ENCODE results near the gene RANBP9.
A peak's percentile ranks its signal among the peaks of the same experiment; 100 is the strongest.

RANBP9 gene

DNA sequence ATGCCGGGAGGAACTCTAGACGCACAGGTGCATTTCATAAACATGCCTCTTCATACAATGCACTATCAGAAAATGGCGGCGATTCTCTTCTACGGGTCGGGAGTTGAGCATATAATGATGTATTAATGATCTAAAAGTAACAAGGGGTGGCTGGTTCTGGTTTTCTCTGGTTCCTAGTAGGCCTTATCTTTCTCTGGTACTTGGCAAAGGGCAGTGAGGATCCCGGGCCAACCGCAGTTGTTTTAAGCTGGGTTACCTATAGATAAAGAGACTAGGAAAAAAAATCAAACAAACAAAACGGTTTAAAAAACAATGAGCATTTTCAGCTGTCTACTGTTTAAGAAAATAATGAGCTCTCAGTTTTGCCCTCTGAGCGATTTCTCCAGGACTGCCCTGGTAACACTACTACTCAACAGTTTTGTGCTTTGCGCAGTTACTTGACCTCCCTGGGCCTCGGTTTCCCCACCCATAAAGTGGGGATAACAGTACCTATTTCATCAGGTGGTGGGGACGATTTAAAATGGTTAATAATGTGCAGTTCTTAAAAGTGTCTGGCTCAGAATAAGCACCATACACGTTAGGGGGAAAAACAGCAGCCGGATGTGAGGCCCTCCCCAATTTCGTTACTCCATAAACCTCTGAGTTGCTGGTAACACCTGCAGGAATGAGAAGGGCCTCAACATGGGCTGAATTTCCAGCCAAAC lies 138.5 kb downstream of the RANBP9 start:
- Histone ChIP-seq H2BK5ac (ENCODE audit: low read length) (no peak overlapping the region), H3K4ac (ENCODE audit: low read length) (no peak overlapping the region), H3K9ac (ENCODE audit: low read depth, low read length, poor library complexity) (no peak overlapping the region), H3K27ac (replicated peaks; ENCODE audit: low read length) (peak overlapping the region; percentile 96), H2BK12ac (ENCODE audit: low read length) (no peak overlapping the region), H4K8ac (ENCODE audit: low read depth, low read length) (no peak overlapping the region), H3K4me2 (ENCODE audit: insufficient read depth, low read length, poor library complexity, severe bottlenecking) (peak overlapping the region; percentile 56), H3K79me1 (ENCODE audit: low read depth, low read length) (no peaks in the 10 kb centered on the region), H3K27me3 (ENCODE audit: control insufficient read depth in 3 of 3, insufficient read depth in 3 of 3, low read depth in 1 of 3, low read length in 3 of 3) (peaks cover 0 to 8% (median 0%) of the 10 kb centered on the region in 3 experiments), H3K36me3 (replicated peaks in 1 of 2; ENCODE audit: control insufficient read depth in 2 of 2, insufficient read depth in 2 of 2, low read length in 2 of 2) (no peaks in the 10 kb centered on the region), H2AFZ (ENCODE audit: low read length) (peak overlapping the region; percentile 99), H3K23ac (ENCODE audit: low read depth, low read length, poor library complexity) (no peak overlapping the region), H2BK15ac (ENCODE audit: low read length) (no peak overlapping the region), H2AK5ac (ENCODE audit: low read depth, low read length) (no peak overlapping the region), H3K18ac (ENCODE audit: low read length) (no peak overlapping the region), H4K91ac (ENCODE audit: low read depth, low read length, poor library complexity) (no peak overlapping the region), H3K14ac (ENCODE audit: low read length) (no peak overlapping the region), H3K4me1 (ENCODE audit: control insufficient read depth in 2 of 2, insufficient read depth in 1 of 2, low read depth in 1 of 2, low read length in 2 of 2) (peaks cover 3 to 4% of the 10 kb centered on the region in 2 donors), H2BK120ac (ENCODE audit: low read depth, low read length) (no peak overlapping the region), H3K4me3 (ENCODE audit: low read length in 2 of 2) (peak overlapping the region in 1 of 2 donors; percentile 79), H3K9me3 (replicated peaks in 1 of 2; ENCODE audit: control insufficient read depth in 2 of 2, insufficient read depth in 1 of 2, low read depth in 1 of 2, low read length in 2 of 2) (peaks cover 0 to 3% of the 10 kb centered on the region in 2 donors)
- no peak for DNase-seq (ENCODE audit: low spot score)
- no CpG with 5 or more reads among the region's 16 CpGs for WGBS, 2 donors (ENCODE audit: extremely low coverage in 2 of 2, insufficient read length in 2 of 2, insufficient replicate concordance in 1 of 2)

DNA sequence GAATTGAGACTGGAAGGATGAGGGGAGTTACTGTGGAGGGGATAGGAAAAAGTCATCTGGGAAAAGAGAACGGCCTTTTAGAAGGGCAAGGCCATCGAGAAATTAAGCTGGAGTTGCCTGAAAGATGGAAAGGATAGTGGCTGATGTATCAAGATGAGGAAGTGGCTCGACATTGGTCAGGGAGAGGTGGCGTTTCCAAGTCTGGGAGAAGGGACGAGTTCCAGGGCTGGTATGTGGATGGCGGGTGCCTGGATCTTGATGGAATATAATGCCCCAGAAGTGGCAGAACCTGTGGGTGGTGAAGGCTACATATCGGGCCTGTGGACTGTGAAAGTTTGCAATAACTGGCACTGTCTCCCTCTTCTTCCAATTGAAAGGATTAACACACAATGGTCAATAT lies 139.4 kb downstream of the RANBP9 start:
- H2BK12ac ChIP-seq (ENCODE audit: low read length), result no peak overlapping the region
- no peak overlapping the region for H3K9ac ChIP-seq (ENCODE audit: low read depth, low read length, poor library complexity)
- H2AFZ ChIP-seq (ENCODE audit: low read length), result no peak overlapping the region
- H3K23ac ChIP-seq (ENCODE audit: low read depth, low read length, poor library complexity), result no peak overlapping the region
- no peaks in the 10 kb centered on the region for H3K36me3 ChIP-seq (replicated peaks in 1 of 2; ENCODE audit: control insufficient read depth in 2 of 2, insufficient read depth in 2 of 2, low read length in 2 of 2)
- no peak overlapping the region for H3K4me3 ChIP-seq (ENCODE audit: low read length in 2 of 2)
- H3K79me1 ChIP-seq (ENCODE audit: low read depth, low read length), result no peaks in the 10 kb centered on the region
- H4K8ac ChIP-seq (ENCODE audit: low read depth, low read length), result no peak overlapping the region
- no peak overlapping the region for H2AK5ac ChIP-seq (ENCODE audit: low read depth, low read length)
- H2BK5ac ChIP-seq (ENCODE audit: low read length), result no peak overlapping the region
- peaks cover 3 to 4% of the 10 kb centered on the region in 2 donors for H3K4me1 ChIP-seq (ENCODE audit: control insufficient read depth in 2 of 2, insufficient read depth in 1 of 2, low read depth in 1 of 2, low read length in 2 of 2)
- peaks cover 0 to 8% (median 0%) of the 10 kb centered on the region in 3 experiments for H3K27me3 ChIP-seq (ENCODE audit: control insufficient read depth in 3 of 3, insufficient read depth in 3 of 3, low read depth in 1 of 3, low read length in 3 of 3)
- H3K9me3 ChIP-seq (replicated peaks in 1 of 2; ENCODE audit: control insufficient read depth in 2 of 2, insufficient read depth in 1 of 2, low read depth in 1 of 2, low read length in 2 of 2), result no peaks in the 10 kb centered on the region
- no peak overlapping the region for H2BK120ac ChIP-seq (ENCODE audit: low read depth, low read length)
- H3K18ac ChIP-seq (ENCODE audit: low read length), result no peak overlapping the region
- H3K27ac ChIP-seq (replicated peaks; ENCODE audit: low read length), result no peak overlapping the region
- H3K14ac ChIP-seq (ENCODE audit: low read length), result no peak overlapping the region
- no peak for DNase-seq (ENCODE audit: low spot score)
- no CpG with 5 or more reads among the region's 7 CpGs for WGBS, 2 donors (ENCODE audit: extremely low coverage in 2 of 2, insufficient read length in 2 of 2, insufficient replicate concordance in 1 of 2)
- H3K4me2 ChIP-seq (ENCODE audit: insufficient read depth, low read length, poor library complexity, severe bottlenecking), result no peak overlapping the region
- no peak overlapping the region for H2BK15ac ChIP-seq (ENCODE audit: low read length)
- H4K91ac ChIP-seq (ENCODE audit: low read depth, low read length, poor library complexity), result no peak overlapping the region
- no peak overlapping the region for H3K4ac ChIP-seq (ENCODE audit: low read length)

Measured in neuronal stem cell (in vitro differentiated cells).